NT2/D1 (cell line): ENCODE data around the gene RFX8.

Source experiments
- DNase-seq: peaks from one replicate; pipeline ENCODE4 v3.0.0-alpha.2; 2011; ENCODE audit warnings: low read depth, low spot score
- H3K27me3 ChIP-seq: 2 replicates; pipeline ENCODE4 v1.6.0; 2011; ENCODE audit warnings: mild to moderate bottlenecking; ENCODE audit not compliant: insufficient read length, insufficient read depth
- H3K36me3 ChIP-seq: 2 replicates; pipeline ENCODE4 v1.6.1; 2011; ENCODE audit warnings: mild to moderate bottlenecking, low read length, mixed read lengths; ENCODE audit not compliant: insufficient read depth, insufficient read length
- H3K4me1 ChIP-seq: 2 replicates; pipeline ENCODE4 v1.5.1; 2011; ENCODE audit not compliant: insufficient read depth, insufficient read length
- H3K4me3 ChIP-seq: 2 replicates; pipeline ENCODE4 v1.5.1; 2011; ENCODE audit warnings: low read depth; ENCODE audit not compliant: insufficient read length
- H3K9ac ChIP-seq: 2 replicates; pipeline ENCODE4 v1.6.0; 2011; ENCODE audit warnings: low read depth; ENCODE audit not compliant: insufficient read length
- H3K9me3 ChIP-seq: 2 replicates; pipeline ENCODE4 v1.5.1; 2011; ENCODE audit warnings: mild to moderate bottlenecking, low read length; ENCODE audit not compliant: insufficient read depth
- SUZ12 ChIP-seq: IDR thresholded peaks from 2 replicates; pipeline ENCODE4 v1.6.1; 2011; ENCODE audit not compliant: insufficient read length, insufficient read depth; ENCODE audit errors: extremely low read depth
- YY1 ChIP-seq: IDR thresholded peaks from 2 replicates; pipeline ENCODE4 v1.6.1; 2011; ENCODE audit not compliant: insufficient read length, insufficient read depth
- ZNF274 ChIP-seq: IDR thresholded peaks from 2 replicates; pipeline ENCODE4 v1.6.1; 2011; ENCODE audit warnings: mild to moderate bottlenecking, low read depth, low read length

Gene RFX8

DNA sequence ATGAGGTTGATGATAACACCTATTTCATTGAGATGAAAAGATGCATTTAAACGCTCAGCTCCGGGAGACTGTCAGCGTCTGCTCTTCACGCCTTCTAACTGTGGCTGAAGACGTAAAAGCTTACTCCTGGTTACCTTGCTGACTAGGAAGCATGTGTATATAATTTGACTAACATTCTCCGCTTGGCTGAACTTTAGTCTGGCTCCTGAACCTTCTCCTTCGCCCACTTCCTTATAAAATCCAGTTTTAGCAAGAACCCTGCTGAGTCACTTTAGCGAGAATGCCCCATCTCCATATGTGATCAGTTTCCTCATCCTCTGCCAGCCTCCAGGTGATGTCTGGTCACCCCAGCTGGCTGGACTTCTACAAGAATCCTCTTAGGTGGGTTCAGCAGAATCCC is 74.9 kb downstream of the RFX8 start:
- Histone ChIP-seq H3K9ac (no peak overlapping the region), H3K4me3 (no peak overlapping the region), H3K4me1 (peaks cover 2% of the 10 kb centered on the region), H3K9me3 (no peaks in the 10 kb centered on the region), H3K36me3 (no peaks in the 10 kb centered on the region), H3K27me3 (no peaks in the 10 kb centered on the region)
- DNase-seq: no peak
- TF ChIP-seq YY1: no peak
- no peak for TF ChIP-seq ZNF274

DNA sequence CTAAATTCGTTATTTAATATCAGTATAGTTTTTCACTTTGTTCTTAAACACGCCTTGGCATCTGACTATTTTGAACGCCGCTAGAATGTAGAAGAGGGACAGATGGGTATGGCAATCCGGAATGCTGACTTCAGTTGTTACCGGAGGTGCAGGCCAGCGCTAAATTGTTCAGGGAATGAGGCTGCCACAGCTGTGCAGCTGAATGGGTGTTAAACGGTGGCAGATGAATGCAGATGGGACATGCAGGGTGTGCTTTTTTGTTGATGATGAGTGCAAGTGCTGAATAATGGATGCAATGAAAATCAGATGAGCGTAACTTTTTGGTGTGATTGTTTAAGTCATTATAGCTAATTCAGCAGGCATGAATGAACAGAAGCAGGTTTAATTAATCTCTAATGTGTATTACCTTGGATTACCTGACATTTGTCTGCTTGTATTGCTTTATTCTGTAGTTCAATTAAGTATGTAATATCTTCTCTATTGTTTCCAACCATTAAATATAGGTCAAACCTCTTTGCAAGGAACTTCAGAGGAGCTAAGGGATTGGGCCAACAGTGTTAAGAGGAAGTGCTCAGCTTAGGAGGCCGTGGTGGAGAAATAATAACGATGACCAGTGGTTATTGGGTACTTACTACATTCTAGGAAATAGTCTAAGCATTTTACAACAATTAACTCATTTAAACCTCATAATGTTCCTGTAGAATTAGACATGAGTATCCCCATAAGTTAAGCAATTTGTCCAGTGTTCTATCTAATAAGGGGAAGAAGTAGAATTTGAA is 75.7 kb downstream of the RFX8 start:
- no peaks in the 10 kb centered on the region for H3K36me3 ChIP-seq
- H3K4me1 ChIP-seq: peaks cover 2% of the 10 kb centered on the region
- no peak overlapping the region for H3K4me3 ChIP-seq
- no peaks in the 10 kb centered on the region for H3K27me3 ChIP-seq
- TF ChIP-seq YY1 (no peak), SUZ12 (no peak), ZNF274 (no peak)
- no peak for DNase-seq
- no peaks in the 10 kb centered on the region for H3K9me3 ChIP-seq
- no peak overlapping the region for H3K9ac ChIP-seq

DNA sequence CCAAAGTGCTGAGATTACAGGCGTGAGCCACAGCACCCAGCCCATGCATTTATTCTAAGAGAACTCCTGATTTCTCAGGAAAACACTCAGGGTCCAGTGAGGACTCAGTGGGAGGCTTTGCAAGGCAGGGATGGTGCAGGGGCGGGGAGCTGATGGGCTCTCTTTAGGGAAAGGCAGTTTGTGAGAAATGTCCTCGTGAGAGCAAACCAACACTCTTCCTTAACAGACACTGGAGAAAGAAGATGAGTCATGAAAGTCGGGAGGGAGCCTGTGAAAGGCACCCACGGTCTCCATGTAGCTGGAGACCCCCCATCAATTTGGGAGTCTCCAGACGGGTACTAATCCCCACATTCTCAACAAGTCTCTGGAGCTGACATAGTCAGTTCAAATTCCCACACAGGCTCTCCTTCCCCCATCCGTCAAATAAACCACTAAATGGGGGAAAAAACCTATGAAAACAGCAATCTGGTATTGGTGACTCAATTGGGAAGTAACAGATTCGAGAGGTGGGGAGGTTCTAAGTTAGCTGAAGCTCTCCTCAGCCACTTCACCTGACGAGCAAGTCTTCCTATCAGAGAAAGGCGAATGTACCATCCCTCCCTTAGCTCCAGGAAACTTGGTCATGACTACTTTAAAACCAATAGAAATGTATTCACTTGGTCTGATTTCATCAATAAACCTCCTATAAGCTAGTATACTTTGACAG is 76.6 kb downstream of the RFX8 start:
- Histone ChIP-seq H3K4me1 (peaks cover 2% of the 10 kb centered on the region), H3K36me3 (no peaks in the 10 kb centered on the region), H3K9ac (no peak overlapping the region), H3K4me3 (no peak overlapping the region), H3K9me3 (no peaks in the 10 kb centered on the region), H3K27me3 (no peaks in the 10 kb centered on the region)
- DNase-seq: no peak
- TF ChIP-seq SUZ12 (no peak), ZNF274 (no peak), YY1 (no peak)

DNA sequence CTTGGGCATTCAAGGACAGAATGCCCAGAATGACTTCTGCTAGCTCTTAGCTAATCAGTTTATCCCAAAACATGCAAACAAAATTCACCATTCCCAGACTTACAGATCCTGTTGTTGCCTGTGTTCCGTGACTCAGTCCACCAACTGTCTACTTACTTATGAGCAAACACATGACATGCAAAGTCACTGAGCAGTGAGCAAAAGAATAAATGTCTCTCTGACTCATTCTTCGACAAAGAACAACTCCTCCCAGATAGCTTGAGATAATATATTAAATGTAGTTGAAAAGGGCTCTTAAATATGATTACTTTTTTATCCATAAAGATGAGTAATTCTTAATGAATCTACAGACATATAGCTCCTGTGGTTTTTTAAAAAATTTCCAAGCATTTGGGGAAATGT is 78.6 kb downstream of the RFX8 start:
- no peak overlapping the region for H3K9ac ChIP-seq
- peaks cover 2% of the 10 kb centered on the region for H3K4me1 ChIP-seq
- H3K36me3 ChIP-seq: no peaks in the 10 kb centered on the region

DNA sequence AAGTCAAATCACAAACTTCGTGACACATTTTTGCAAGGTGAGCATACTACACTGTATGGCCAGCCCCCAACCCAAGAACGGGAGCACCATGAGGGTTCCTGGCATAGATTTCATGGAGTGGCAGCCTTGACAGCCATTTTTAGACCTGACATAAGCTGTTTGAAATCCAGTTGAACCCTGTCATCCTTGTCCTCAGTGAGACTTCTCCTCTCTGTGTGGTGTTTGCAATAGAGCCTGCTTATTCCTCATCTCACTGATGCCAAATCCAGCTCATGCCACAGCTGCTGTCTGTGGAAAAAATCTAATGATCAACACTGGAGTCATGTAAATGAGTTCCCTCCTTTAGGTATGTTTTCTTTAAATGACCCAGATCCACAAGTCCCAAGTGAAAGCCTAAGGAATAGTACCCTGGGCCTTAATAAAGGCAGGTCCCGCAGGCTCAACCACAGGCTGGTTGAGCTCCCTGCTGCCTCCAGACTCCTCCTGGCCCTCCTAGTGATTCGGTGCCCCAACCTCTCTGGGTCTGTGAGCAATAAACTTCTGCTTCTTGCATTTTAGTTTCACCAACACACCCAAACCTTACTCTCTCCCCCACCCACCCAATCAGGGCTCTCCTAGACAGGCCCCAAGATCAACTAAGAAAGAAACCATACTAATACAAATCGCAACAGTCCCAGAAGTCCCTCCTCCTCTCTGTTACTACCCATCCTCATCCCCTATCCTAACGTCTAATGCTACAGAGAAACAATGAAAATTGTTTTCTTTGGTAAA is 79.2 kb downstream of the RFX8 start:
- Histone ChIP-seq H3K9ac (no peak overlapping the region), H3K27me3 (no peaks in the 10 kb centered on the region), H3K4me3 (no peak overlapping the region)

More for the DNA sequence above, 78.6 kb downstream of the RFX8 start:
- no peak for DNase-seq
- H3K9me3 ChIP-seq: no peaks in the 10 kb centered on the region
- H3K27me3 ChIP-seq: no peaks in the 10 kb centered on the region
- TF ChIP-seq SUZ12: no peak
- no peak for TF ChIP-seq YY1
- TF ChIP-seq ZNF274: no peak
- no peak overlapping the region for H3K4me3 ChIP-seq

DNA sequence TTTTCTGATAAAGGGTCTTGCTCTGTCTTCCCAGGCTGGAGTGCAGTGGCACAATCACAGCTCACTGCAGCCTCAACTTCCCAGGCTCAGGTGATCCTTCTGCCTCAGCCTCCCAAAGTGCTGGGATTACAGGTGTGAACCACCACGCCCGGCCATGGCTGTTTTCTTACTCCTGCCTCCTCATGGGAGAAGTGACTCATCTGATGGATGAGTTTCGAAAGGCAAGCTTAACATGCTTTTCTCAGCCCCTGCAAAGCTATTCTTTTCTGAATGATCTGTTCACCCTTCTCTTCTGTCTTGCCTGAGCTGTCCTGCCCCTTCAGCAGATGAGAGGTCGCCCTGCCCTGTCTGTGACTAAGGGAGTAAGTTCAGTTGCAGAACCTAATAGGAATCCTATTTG is 86.7 kb downstream of the RFX8 start:
- H3K4me1 ChIP-seq: peaks cover 2% of the 10 kb centered on the region
- H3K9me3 ChIP-seq: no peaks in the 10 kb centered on the region
- no peak for TF ChIP-seq ZNF274
- no peak for TF ChIP-seq SUZ12
- TF ChIP-seq YY1: no peak
- no peaks in the 10 kb centered on the region for H3K36me3 ChIP-seq
- H3K9ac ChIP-seq: no peak overlapping the region
- no peak overlapping the region for H3K4me3 ChIP-seq
- H3K27me3 ChIP-seq: peaks cover 56% of the 10 kb centered on the region
- no peak for DNase-seq

More for the DNA sequence above, 79.2 kb downstream of the RFX8 start:
- no peak for DNase-seq
- H3K9me3 ChIP-seq: no peaks in the 10 kb centered on the region
- H3K36me3 ChIP-seq: no peaks in the 10 kb centered on the region
- no peak for TF ChIP-seq ZNF274
- TF ChIP-seq SUZ12: no peak
- TF ChIP-seq YY1: no peak
- H3K4me1 ChIP-seq: peaks cover under 1% of the 10 kb centered on the region
